ENCODE results near the gene MGAT4A.

The MGAT4A gene

GRCh38 chr2:98773169-98773568 lies 42.2 kb upstream of the MGAT4A start:
- Histone ChIP-seq H2AK5ac (ENCODE audit: low read depth, low read length) (no peak overlapping the region), H3K23ac (ENCODE audit: low read depth, low read length, poor library complexity) (no peak overlapping the region), H3K9ac (ENCODE audit: low read depth, low read length, poor library complexity) (no peak overlapping the region), H2AFZ (ENCODE audit: low read length) (no peak overlapping the region), H3K4ac (ENCODE audit: low read length) (no peak overlapping the region), H3K4me3 (ENCODE audit: low read length in 2 of 2) (no peak overlapping the region), H2BK15ac (ENCODE audit: low read length) (no peak overlapping the region), H3K4me2 (ENCODE audit: insufficient read depth, low read length, poor library complexity, severe bottlenecking) (no peak overlapping the region), H4K91ac (ENCODE audit: low read depth, low read length, poor library complexity) (no peak overlapping the region), H3K27me3 (ENCODE audit: control insufficient read depth in 3 of 3, insufficient read depth in 3 of 3, low read depth in 1 of 3, low read length in 3 of 3) (peaks cover 0 to 9% (median 0%) of the 10 kb centered on the region in 3 experiments), H3K36me3 (replicated peaks in 1 of 2; ENCODE audit: control insufficient read depth in 2 of 2, insufficient read depth in 2 of 2, low read length in 2 of 2) (no peaks in the 10 kb centered on the region), H3K79me1 (ENCODE audit: low read depth, low read length) (no peaks in the 10 kb centered on the region), H2BK12ac (ENCODE audit: low read length) (no peak overlapping the region), H3K18ac (ENCODE audit: low read length) (no peak overlapping the region), H2BK120ac (ENCODE audit: low read depth, low read length) (no peak overlapping the region), H4K8ac (ENCODE audit: low read depth, low read length) (no peak overlapping the region), H3K27ac (replicated peaks; ENCODE audit: low read length) (no peak overlapping the region), H3K14ac (ENCODE audit: low read length) (no peak overlapping the region), H3K4me1 (ENCODE audit: control insufficient read depth in 2 of 2, insufficient read depth in 1 of 2, low read depth in 1 of 2, low read length in 2 of 2) (no peaks in the 10 kb centered on the region), H2BK5ac (ENCODE audit: low read length) (no peak overlapping the region), H3K9me3 (replicated peaks in 1 of 2; ENCODE audit: control insufficient read depth in 2 of 2, insufficient read depth in 1 of 2, low read depth in 1 of 2, low read length in 2 of 2) (no peaks in the 10 kb centered on the region)
- no peak for DNase-seq (ENCODE audit: low spot score)
- no CpG with 5 or more reads among the region's 5 CpGs for WGBS, 2 donors (ENCODE audit: extremely low coverage in 2 of 2, insufficient read length in 2 of 2, insufficient replicate concordance in 1 of 2)

GRCh38 chr2:98772536-98772935 lies 41.6 kb upstream of the MGAT4A start:
- no CpG with 5 or more reads among the region's 8 CpGs for WGBS, 2 donors (ENCODE audit: extremely low coverage in 2 of 2, insufficient read length in 2 of 2, insufficient replicate concordance in 1 of 2)

GRCh38 chr2:98771721-98772524 lies 41.0 kb upstream of the MGAT4A start:
- H2BK15ac ChIP-seq (ENCODE audit: low read length) = no peak overlapping the region
- no peak overlapping the region for H3K18ac ChIP-seq (ENCODE audit: low read length)
- H3K14ac ChIP-seq (ENCODE audit: low read length) = no peak overlapping the region
- no peak overlapping the region for H4K91ac ChIP-seq (ENCODE audit: low read depth, low read length, poor library complexity)
- no peak overlapping the region for H2BK12ac ChIP-seq (ENCODE audit: low read length)
- WGBS, 2 donors (ENCODE audit: extremely low coverage in 2 of 2, insufficient read length in 2 of 2, insufficient replicate concordance in 1 of 2) = no CpG with 5 or more reads among the region's 17 CpGs
- peaks cover 0 to 9% (median 0%) of the 10 kb centered on the region in 3 experiments for H3K27me3 ChIP-seq (ENCODE audit: control insufficient read depth in 3 of 3, insufficient read depth in 3 of 3, low read depth in 1 of 3, low read length in 3 of 3)
- no peaks in the 10 kb centered on the region for H3K36me3 ChIP-seq (replicated peaks in 1 of 2; ENCODE audit: control insufficient read depth in 2 of 2, insufficient read depth in 2 of 2, low read length in 2 of 2)
- no peak overlapping the region for H3K23ac ChIP-seq (ENCODE audit: low read depth, low read length, poor library complexity)
- H4K8ac ChIP-seq (ENCODE audit: low read depth, low read length) = peak overlapping the region; percentile 19
- H2BK120ac ChIP-seq (ENCODE audit: low read depth, low read length) = no peak overlapping the region
- no peak overlapping the region for H3K4me3 ChIP-seq (ENCODE audit: low read length in 2 of 2)
- no peak overlapping the region for H2AFZ ChIP-seq (ENCODE audit: low read length)
- no peaks in the 10 kb centered on the region for H3K9me3 ChIP-seq (replicated peaks in 1 of 2; ENCODE audit: control insufficient read depth in 2 of 2, insufficient read depth in 1 of 2, low read depth in 1 of 2, low read length in 2 of 2)
- H3K4me1 ChIP-seq (ENCODE audit: control insufficient read depth in 2 of 2, insufficient read depth in 1 of 2, low read depth in 1 of 2, low read length in 2 of 2) = no peaks in the 10 kb centered on the region
- no peak overlapping the region for H3K27ac ChIP-seq (replicated peaks; ENCODE audit: low read length)
- no peak overlapping the region for H3K4me2 ChIP-seq (ENCODE audit: insufficient read depth, low read length, poor library complexity, severe bottlenecking)
- no peak overlapping the region for H3K9ac ChIP-seq (ENCODE audit: low read depth, low read length, poor library complexity)
- H2AK5ac ChIP-seq (ENCODE audit: low read depth, low read length) = no peak overlapping the region
- no peak overlapping the region for H2BK5ac ChIP-seq (ENCODE audit: low read length)
- H3K4ac ChIP-seq (ENCODE audit: low read length) = no peak overlapping the region
- H3K79me1 ChIP-seq (ENCODE audit: low read depth, low read length) = no peaks in the 10 kb centered on the region
- no peak for DNase-seq (ENCODE audit: low spot score)

More at GRCh38 chr2:98772536-98772935, 41.6 kb upstream of the MGAT4A start:
- Histone ChIP-seq H2BK120ac (ENCODE audit: low read depth, low read length) (no peak overlapping the region), H2BK5ac (ENCODE audit: low read length) (no peak overlapping the region), H3K4me2 (ENCODE audit: insufficient read depth, low read length, poor library complexity, severe bottlenecking) (no peak overlapping the region), H3K4me3 (ENCODE audit: low read length in 2 of 2) (no peak overlapping the region), H2AK5ac (ENCODE audit: low read depth, low read length) (no peak overlapping the region), H4K8ac (ENCODE audit: low read depth, low read length) (no peak overlapping the region), H3K9me3 (replicated peaks in 1 of 2; ENCODE audit: control insufficient read depth in 2 of 2, insufficient read depth in 1 of 2, low read depth in 1 of 2, low read length in 2 of 2) (no peaks in the 10 kb centered on the region), H3K9ac (ENCODE audit: low read depth, low read length, poor library complexity) (no peak overlapping the region), H3K27me3 (ENCODE audit: control insufficient read depth in 3 of 3, insufficient read depth in 3 of 3, low read depth in 1 of 3, low read length in 3 of 3) (peaks cover 0 to 9% (median 0%) of the 10 kb centered on the region in 3 experiments), H3K18ac (ENCODE audit: low read length) (no peak overlapping the region), H3K27ac (replicated peaks; ENCODE audit: low read length) (no peak overlapping the region), H3K23ac (ENCODE audit: low read depth, low read length, poor library complexity) (no peak overlapping the region), H2BK12ac (ENCODE audit: low read length) (no peak overlapping the region), H3K36me3 (replicated peaks in 1 of 2; ENCODE audit: control insufficient read depth in 2 of 2, insufficient read depth in 2 of 2, low read length in 2 of 2) (no peaks in the 10 kb centered on the region), H3K79me1 (ENCODE audit: low read depth, low read length) (no peaks in the 10 kb centered on the region), H2BK15ac (ENCODE audit: low read length) (no peak overlapping the region), H3K4ac (ENCODE audit: low read length) (no peak overlapping the region), H4K91ac (ENCODE audit: low read depth, low read length, poor library complexity) (no peak overlapping the region), H2AFZ (ENCODE audit: low read length) (no peak overlapping the region), H3K4me1 (ENCODE audit: control insufficient read depth in 2 of 2, insufficient read depth in 1 of 2, low read depth in 1 of 2, low read length in 2 of 2) (no peaks in the 10 kb centered on the region), H3K14ac (ENCODE audit: low read length) (no peak overlapping the region)
- no peak for DNase-seq (ENCODE audit: low spot score)

GRCh38 chr2:98771264-98771663 lies 40.3 kb upstream of the MGAT4A start:
- no peak for DNase-seq (ENCODE audit: low spot score)
- Histone ChIP-seq H2BK12ac (ENCODE audit: low read length) (no peak overlapping the region), H3K9ac (ENCODE audit: low read depth, low read length, poor library complexity) (no peak overlapping the region), H4K8ac (ENCODE audit: low read depth, low read length) (no peak overlapping the region), H3K18ac (ENCODE audit: low read length) (no peak overlapping the region), H2AFZ (ENCODE audit: low read length) (no peak overlapping the region), H3K36me3 (replicated peaks in 1 of 2; ENCODE audit: control insufficient read depth in 2 of 2, insufficient read depth in 2 of 2, low read length in 2 of 2) (no peaks in the 10 kb centered on the region), H2BK5ac (ENCODE audit: low read length) (no peak overlapping the region), H2BK15ac (ENCODE audit: low read length) (no peak overlapping the region), H3K27me3 (ENCODE audit: control insufficient read depth in 3 of 3, insufficient read depth in 3 of 3, low read depth in 1 of 3, low read length in 3 of 3) (peaks cover 0 to 9% (median 0%) of the 10 kb centered on the region in 3 experiments), H3K4me2 (ENCODE audit: insufficient read depth, low read length, poor library complexity, severe bottlenecking) (no peak overlapping the region), H3K4me3 (ENCODE audit: low read length in 2 of 2) (no peak overlapping the region), H3K27ac (replicated peaks; ENCODE audit: low read length) (no peak overlapping the region), H3K4ac (ENCODE audit: low read length) (no peak overlapping the region), H3K23ac (ENCODE audit: low read depth, low read length, poor library complexity) (no peak overlapping the region), H3K79me1 (ENCODE audit: low read depth, low read length) (no peaks in the 10 kb centered on the region), H2BK120ac (ENCODE audit: low read depth, low read length) (no peak overlapping the region), H4K91ac (ENCODE audit: low read depth, low read length, poor library complexity) (no peak overlapping the region), H3K14ac (ENCODE audit: low read length) (no peak overlapping the region), H3K4me1 (ENCODE audit: control insufficient read depth in 2 of 2, insufficient read depth in 1 of 2, low read depth in 1 of 2, low read length in 2 of 2) (no peaks in the 10 kb centered on the region), H2AK5ac (ENCODE audit: low read depth, low read length) (no peak overlapping the region), H3K9me3 (replicated peaks in 1 of 2; ENCODE audit: control insufficient read depth in 2 of 2, insufficient read depth in 1 of 2, low read depth in 1 of 2, low read length in 2 of 2) (no peaks in the 10 kb centered on the region)
- WGBS, 2 donors (ENCODE audit: extremely low coverage in 2 of 2, insufficient read length in 2 of 2, insufficient replicate concordance in 1 of 2) = no CpG with 5 or more reads among the region's 2 CpGs

Data from neuronal stem cell (in vitro differentiated cells).